Adrenal gland (tissue), 5 donors: ENCODE measurements around the gene MYO5B.

Source experiments
- POLR2A ChIP-seq, 2 donors: fragments of 450-650 bp; IDR thresholded peaks; one replicate each; pipeline ENCODE4 v1.6.1; 2017; ENCODE audit warnings: antibody characterized with exemption in 2 of 2, mild to moderate bottlenecking in 2 of 2, moderate library complexity in 1 of 2
- TF ChIP-seq, protein P1 (sequence below), 6 experiments: fragments of 450-650 bp in 4 of 6; fragments of 200-600 bp in 2 of 6; sonication (generic) in 1 of 6; IDR thresholded peaks; 1 replicate in 5 of 6; 2 replicates in 1 of 6; pipeline versions ENCODE4 v1.5.1 to v1.8.0; 2016 to 2021; ENCODE audit warnings: antibody characterized with exemption in 6 of 6, mild to moderate bottlenecking in 2 of 6, moderate library complexity in 1 of 6
- donor health status: DM: no; HTN: no; CAD: no.

DNA sequence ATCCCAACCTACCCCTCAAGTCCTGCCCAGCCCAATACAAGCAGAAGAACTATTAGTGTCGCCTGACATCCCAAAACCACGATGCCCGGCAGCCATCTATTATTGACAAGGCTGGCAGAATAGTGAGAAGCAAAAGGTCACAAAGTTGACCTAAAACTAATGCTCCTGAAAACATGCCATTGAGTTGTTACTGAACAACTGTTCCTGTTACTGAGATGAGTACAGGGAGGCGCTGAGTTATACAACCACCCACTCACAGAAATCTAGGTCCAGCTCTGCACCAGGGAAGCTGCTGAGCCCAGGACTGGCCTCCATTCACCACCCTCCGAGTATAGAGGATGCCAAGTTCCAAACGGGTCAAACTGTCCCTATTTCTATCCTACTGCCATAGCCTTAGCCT lies 201.6 kb downstream of the MYO5B start:
- TF ChIP-seq, protein P1, sequence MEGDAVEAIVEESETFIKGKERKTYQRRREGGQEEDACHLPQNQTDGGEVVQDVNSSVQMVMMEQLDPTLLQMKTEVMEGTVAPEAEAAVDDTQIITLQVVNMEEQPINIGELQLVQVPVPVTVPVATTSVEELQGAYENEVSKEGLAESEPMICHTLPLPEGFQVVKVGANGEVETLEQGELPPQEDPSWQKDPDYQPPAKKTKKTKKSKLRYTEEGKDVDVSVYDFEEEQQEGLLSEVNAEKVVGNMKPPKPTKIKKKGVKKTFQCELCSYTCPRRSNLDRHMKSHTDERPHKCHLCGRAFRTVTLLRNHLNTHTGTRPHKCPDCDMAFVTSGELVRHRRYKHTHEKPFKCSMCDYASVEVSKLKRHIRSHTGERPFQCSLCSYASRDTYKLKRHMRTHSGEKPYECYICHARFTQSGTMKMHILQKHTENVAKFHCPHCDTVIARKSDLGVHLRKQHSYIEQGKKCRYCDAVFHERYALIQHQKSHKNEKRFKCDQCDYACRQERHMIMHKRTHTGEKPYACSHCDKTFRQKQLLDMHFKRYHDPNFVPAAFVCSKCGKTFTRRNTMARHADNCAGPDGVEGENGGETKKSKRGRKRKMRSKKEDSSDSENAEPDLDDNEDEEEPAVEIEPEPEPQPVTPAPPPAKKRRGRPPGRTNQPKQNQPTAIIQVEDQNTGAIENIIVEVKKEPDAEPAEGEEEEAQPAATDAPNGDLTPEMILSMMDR (IDR thresholded peaks at IDR 0.05): no peak
- no peak for TF ChIP-seq POLR2A (IDR thresholded peaks at IDR 0.05)
